Muscle of arm (tissue), 12 donors: ENCODE results near the gene ZGLP1. TPM values are rescaled to one million over a fixed set of nuclear protein-coding genes. Genes with fewer than 3 reads are reported as not detected.

Experiments
- DNase-seq: peaks from one replicate; pipeline ENCODE4 v3.0.0-alpha.2; 2013
- polyA plus RNA-seq, 12 donors: library from polyadenylated mRNA; unstranded; fragments of 120-200 nt; gene quantifications; one replicate each; pipeline ENCODE4 v1.2.1, GENCODE V29; 2013; ENCODE audit not compliant: insufficient read length in 12 of 12

Gene ZGLP1
- polyA plus RNA-seq, 12 donors = 1.9 to 4.8 (median 3.5) TPM; not detected in 2

DNA sequence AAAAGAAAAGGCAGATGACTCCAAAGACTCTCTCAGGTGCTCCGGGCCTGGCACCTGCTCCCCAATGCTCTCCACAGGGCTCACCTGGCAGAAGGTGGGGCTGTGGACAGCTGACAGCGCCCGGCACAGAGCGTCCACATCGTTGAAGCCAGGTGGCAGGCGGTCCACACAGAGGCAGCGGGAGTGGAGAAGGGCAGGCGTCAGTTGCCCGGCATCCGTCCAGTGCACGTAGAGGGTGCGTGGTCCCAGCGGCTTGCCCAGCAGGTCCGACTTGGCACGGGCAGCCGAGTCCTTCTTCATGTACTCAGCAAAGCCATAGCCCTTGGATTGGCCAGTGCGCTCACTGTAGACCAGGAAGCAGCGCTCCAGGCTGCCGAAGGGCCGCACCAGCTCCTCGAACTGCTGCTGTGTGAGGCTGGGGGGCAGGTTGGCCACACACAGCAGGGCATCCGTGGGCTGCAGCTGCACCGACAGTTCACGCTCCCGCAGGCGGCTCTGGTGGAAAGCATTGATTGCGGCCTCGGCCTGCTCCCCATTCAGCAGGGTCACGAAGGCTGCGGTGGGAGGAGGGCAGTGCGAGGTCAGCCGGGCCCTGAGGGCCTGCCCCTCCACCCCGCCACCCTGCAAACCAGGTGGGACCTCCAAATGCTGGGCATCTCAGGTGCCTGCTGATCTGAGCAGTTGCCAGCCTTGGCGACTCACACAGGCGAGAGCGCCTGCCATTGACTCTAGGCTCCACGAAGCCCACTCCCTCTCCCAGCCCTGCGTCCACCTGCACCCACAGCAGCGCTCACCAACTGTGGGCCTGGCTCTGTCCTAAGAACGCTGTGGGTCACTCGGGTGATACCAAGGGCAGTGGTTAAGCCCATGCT, 19.2 kb upstream of the ZGLP1 start:
- no peak for DNase-seq

DNA sequence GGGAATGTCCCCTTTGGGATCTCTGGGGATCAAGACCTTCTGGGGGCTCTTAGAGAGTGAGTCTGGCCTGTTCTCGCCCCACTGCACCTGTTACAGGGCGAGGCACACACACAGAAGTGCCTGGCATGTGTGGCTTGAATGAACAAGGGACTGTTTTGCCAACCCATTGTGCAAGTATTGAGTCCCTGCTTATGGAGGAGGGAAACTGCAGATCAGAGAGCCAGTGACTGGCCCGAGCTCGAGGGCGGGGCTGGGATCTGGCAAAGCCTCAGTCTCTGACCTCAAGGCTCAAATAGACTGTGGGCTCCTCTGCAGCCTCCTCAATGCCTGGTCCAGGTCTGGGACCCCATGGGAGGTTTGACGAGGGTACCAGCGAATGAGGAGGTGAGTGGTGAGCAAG, 18.2 kb upstream of the ZGLP1 start:
- DNase-seq = no peak

DNA sequence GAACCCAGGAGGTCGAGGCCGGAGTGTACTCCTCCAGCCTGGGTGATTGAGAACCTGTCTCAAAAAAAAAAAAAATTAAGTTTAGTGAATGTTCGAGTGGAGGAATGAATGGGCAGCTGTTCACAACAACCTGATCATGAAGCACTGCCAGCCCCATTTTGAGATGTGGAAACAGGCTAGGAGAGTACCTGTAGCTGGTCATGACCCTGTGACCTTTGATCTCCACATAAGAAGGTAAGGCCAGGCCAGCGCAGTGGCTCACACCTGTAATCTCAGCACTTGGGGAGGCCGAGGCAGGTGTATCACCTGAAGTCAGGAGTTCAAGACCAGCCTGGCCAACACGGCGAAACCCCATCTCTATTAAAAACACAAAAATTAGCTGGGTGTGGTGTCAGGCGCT, 16.1 kb upstream of the ZGLP1 start:
- DNase-seq = no peak

- no peak for DNase-seq
Measured at GRCh38 chr19:10321874-10322835, 12.5 kb upstream of the ZGLP1 start.

DNA sequence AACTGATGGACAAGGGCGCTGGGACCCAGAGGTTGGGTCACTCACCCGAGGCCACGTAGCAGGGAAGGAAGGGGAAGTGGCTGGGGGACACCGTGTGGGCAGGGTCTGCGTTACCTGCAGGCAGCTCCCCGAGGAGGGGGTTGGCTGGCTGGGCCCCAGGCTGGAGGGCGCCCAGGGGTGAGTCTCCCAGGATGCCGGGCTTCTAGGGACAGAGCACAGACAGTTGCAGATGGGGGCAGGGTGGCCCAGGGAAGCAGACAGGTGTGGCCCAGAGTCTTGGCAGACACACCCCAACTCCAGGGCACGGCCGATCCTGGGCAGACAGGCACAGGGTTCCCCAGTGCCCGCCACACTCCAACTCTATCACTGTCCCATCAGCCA, 11.8 kb upstream of the ZGLP1 start:
- no peak for DNase-seq

- no peak for DNase-seq
Measured at GRCh38 chr19:10320602-10321416, 11.2 kb upstream of the ZGLP1 start.

GRCh38 chr19:10318807-10319682, 9.4 kb upstream of the ZGLP1 start:
- DNase-seq = no peak

DNA sequence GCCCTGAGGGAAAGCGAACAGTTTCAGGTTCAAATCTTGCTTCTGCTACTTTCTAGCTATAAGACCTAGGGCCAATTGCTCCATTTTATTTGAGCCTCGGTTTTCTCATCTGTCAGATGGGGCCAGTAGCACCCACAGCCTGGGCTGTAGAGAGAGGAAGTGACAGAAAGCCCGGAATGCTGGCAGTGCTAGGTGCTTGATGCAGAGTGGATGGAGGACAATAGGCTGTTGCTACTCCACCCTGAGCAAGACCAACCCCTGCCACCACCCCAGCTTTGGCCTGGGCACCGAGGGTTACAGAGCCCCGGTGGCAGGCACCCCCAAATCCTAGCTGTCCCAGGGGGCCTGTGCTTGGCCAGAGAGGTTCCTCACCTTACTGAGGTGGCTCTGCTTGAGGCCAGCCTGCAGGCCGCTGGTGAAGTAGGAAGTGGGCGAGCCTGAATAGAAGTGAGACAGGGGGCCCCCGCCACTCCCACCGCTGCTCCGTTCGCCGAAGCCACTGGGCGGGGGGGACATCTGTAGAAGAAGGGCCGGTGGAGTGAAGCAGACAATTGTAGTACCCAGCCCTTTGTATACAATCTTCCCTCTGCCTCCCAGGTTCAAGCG, 8.3 kb upstream of the ZGLP1 start:
- no peak for DNase-seq

DNA sequence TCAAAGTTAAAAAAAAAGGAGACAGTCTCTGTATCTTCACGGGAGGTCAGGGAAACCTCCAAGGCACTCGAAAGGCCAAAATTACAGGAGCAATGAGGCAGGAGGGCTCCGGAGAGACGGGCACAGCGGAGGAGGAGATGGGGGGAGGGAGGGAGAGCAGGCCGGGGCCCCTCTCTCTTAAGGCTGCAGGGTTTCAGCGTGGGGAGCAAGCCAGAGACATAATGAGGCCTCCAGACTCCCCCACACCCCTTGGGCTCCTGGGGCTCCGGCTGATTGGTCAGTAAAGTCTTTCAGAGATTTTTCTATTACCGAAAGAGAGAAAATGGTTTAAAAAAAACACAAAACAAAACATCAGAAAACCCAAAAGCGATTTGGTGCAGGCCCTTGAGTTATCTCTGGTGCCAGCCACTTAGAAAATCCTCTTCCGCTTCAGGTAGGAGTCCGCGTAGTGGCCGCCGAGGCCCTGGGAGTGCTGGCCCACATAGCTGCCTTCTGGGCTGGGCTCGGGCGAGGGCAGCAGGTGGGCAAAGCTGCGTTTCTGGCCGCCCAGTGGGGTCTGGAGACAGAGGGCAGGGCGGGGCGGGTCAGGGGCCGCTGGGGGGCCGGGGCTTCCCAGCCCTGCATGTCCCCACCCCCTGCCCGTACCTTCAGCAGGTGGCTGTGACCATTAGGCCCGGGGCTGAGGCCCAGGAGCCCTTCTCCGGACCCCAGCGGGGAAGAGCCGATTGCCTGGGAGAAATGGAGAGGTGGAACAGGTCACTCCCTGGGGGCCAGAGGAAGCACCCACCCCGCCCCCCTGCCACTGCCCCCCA, 7.6 kb upstream of the ZGLP1 start:
- DNase-seq = no peak

DNA sequence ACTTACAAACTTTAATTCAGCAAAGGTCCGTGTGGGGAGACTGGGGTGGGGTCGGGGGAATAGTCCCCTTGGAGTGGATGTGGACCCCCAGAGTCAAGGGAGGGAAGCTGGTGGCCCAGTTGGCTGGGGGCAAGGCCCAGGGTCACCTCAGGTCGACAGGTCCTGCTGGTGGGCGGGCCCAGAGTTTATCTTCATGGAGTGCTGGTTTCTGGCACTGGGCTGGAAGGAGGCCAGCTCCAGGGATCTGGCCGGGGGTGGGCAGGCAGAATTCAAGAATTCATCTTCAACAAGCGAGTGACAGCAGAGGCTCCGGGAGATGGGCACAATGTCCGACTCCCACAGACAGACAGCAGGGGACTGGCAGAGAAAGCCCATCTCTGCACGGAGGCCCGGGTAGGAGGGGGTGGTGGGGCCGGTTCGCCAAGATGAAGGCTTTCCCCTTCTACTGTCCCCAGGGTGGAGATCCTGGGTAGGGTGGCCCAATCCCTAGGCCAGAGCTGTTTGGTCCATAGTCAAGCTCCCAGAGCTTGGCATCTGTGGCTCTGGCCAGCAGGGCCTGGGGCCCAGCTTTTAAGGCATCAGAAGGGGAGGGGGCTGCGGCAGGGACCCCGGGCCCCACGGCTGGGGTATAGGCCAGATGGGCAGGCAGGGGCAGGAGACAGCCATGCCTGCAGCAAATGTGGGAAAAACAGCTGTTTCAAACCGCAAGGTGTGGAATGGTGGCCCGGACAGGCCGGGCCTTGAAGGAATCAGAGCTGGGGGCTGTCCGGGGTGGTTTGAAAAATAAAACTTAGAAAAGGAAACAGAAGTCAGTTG, 6.8 kb upstream of the ZGLP1 start:
- no peak for DNase-seq

DNA sequence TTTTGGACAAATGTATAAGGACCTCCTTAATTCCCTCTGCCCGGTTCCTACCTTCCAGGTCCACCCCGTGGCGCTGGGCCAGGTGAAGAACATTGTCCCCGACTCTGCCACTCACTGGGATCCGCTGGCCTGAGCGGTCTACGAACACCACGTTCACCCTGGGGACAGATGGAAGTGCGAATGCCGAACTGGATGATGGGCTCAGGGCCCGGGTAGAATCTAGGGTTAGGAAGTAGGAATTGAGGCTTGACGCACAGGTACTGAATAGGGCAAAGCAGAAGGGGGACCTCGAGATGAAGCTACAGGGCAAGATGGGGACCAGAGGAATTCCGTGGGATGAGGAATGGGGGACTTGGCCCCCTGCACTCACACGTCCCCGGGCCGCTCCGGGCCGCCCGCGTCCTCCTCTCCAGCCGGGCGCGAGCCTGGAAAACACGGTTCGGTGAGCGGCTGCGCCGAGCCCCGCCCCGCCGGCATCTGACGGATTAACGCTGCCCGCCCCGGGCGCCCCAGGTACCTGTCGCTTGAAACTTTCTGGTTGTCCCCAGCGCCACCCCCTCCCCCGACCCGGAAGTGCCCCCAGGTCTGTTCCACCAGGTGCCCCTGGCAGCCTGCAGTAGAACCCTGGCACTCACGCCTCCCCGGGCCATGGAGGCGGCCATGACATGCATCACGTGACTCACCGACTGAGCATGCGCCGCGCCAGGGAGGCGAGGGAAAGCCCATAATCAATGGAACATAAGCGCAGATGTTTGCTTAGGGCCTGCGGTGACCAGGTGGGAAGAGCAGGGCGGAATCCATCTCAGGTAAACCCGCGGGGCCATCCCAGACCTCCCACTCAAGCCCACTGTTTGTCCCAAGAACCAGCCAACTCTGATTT, 6.0 kb upstream of the ZGLP1 start, which contains the start of gene FDX2:
FDX2 (minus strand) TSS at position 681 of the 880 bp plus-strand sequence; CDS start at position 662, 19 bp downstream.
- peak; percentile 88 for DNase-seq

DNA sequence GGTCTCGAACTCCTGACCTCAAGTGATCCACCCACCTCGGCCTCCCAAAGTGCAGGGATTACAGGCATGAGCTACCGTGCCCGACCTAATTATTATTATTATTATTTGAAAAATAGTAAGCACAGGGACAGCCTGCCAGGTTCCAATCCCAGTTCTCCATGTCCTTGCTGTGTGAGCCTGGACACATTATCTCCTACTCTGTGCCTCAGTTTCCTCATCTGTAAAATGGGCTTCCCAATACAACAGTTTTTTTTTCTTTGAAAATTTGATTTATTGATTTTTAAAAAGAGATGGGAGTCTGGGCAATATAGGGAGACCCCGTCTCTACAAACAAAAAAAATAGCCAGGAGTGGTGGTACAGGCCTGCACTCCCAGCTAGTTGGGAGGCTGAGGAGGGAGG, 3.3 kb downstream of the ZGLP1 start:
- no peak for DNase-seq

DNA sequence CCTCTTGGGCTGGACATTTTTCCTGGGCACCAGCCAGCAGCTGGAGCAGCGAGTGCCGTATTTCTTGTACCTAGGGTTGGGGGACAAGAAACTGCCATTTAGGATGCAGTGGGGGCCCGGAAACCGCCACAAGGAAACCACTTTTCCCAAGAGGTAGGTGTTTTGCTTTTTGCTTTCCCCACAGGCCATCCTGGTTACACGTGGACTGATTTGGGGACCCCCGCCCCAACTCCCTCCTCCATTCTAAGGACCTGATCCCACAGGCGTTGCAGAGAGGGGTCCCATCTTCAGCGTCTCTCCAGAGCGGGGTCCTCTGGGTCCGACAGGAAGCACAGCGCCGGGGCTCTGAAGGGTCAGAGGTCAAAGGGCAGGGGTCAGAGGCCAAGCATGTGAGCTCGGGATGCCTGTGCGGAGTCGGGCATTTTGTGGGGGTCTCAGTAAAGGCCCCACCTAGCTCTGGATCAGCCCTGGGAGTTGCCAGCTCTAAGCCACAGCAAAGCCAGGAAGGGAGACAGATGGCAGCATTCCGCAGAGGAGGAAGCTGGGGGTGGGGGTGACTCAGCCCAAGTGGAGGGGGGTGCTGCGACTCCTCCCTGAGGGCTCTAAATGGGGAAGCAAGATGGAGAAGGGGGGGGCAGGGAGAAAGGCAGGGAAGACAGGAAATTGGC, 4.3 kb downstream of the ZGLP1 start:
- DNase-seq = no peak

GRCh38 chr19:10299545-10300458, 9.8 kb downstream of the ZGLP1 start:
- no peak for DNase-seq

DNA sequence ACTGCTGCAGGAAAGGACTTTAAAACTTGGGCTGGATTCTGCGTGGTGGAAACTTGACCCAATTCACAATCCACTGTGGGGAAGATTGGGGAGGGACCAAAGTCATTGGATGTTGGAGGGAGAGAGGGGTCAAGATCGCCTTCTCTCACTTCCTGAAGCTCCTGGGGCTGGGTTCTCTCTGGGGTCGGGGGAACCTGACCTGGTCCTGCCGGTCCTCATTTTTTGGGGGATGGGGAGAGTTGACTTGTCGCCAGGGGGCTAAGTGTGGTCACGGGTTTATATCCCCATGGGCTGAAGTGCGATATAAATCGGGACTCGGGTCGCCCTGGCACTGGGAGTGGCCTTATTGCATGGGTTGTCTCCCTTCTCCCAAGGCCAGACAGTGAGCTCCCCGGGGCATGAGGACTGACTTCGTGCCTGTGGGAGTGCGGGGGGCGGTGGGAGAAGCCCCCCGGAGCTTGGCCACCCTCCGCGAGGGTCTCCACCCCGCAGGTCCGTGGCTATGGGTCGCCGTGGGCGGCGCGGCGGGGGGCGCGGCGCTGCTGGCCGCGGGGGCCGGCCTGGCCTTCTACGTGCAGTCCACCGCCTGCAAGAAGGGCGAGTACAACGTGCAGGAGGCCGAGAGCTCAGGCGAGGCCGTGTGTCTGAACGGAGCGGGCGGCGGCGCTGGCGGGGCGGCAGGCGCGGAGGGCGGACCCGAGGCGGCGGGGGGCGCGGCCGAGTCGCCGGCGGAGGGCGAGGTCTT, 13.6 kb downstream of the ZGLP1 start:
- no peak for DNase-seq
